Measurements from ENCODE around the gene PRKAG1. TPM values are rescaled to one million over a fixed set of nuclear protein-coding genes. Genes with fewer than 3 reads are reported as not detected.

The PRKAG1 gene
- total RNA-seq, 1 experiment from 2014 or later: 41.6 TPM

DNA sequence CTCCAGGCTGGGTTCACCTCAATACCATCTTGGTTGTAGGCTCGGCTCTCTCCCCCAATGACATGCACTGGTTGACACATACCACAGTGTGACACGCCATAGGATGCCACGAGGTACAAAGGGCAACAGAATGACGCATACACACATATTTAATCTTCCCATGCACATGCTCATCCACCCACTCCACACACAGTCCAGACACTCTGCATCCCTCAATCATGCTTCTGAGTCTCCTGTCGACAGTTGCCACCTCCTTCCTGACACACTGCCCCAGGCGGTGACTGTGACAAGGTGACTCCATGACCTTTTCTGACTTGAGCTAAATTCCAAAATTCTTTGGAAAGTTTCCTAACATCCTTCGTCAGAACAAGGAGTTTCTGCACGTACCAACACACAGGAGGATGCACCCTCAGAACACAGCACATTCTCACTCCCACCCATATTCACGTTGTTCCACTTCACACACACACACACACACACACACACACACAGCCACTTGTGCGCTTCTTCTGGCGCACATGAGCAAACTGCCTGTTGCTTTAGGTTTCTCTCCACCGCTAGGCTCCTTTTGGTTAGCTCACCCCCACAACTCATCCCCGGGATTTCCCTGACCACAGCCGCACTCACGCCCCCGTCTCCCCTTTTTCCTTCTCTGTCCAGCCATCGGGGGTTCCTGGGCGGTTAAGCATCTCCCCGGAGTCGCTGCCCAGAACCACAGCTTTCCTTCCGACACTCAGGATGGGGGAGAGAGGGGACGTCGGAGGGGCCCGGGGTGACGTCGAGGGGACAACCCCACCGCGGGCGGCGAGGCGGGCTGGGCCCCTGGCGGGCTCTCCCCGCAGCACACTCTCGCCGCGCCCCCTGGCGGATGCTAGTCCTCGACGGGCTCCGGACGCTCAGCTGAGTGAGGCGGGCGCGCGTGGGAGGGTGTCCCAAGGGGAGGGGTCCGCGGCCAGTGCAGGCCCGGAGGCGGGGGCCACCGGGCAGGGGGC lies 41.0 kb downstream of the PRKAG1 start (continued):
- TF ChIP-seq, protein P1, sequence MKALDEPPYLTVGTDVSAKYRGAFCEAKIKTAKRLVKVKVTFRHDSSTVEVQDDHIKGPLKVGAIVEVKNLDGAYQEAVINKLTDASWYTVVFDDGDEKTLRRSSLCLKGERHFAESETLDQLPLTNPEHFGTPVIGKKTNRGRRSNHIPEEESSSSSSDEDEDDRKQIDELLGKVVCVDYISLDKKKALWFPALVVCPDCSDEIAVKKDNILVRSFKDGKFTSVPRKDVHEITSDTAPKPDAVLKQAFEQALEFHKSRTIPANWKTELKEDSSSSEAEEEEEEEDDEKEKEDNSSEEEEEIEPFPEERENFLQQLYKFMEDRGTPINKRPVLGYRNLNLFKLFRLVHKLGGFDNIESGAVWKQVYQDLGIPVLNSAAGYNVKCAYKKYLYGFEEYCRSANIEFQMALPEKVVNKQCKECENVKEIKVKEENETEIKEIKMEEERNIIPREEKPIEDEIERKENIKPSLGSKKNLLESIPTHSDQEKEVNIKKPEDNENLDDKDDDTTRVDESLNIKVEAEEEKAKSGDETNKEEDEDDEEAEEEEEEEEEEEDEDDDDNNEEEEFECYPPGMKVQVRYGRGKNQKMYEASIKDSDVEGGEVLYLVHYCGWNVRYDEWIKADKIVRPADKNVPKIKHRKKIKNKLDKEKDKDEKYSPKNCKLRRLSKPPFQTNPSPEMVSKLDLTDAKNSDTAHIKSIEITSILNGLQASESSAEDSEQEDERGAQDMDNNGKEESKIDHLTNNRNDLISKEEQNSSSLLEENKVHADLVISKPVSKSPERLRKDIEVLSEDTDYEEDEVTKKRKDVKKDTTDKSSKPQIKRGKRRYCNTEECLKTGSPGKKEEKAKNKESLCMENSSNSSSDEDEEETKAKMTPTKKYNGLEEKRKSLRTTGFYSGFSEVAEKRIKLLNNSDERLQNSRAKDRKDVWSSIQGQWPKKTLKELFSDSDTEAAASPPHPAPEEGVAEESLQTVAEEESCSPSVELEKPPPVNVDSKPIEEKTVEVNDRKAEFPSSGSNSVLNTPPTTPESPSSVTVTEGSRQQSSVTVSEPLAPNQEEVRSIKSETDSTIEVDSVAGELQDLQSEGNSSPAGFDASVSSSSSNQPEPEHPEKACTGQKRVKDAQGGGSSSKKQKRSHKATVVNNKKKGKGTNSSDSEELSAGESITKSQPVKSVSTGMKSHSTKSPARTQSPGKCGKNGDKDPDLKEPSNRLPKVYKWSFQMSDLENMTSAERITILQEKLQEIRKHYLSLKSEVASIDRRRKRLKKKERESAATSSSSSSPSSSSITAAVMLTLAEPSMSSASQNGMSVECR (CRISPR knock-in tag; IDR thresholded peaks at IDR 0.05; ENCODE audit: borderline replicate concordance): no peak
- TF ChIP-seq, protein P2, sequence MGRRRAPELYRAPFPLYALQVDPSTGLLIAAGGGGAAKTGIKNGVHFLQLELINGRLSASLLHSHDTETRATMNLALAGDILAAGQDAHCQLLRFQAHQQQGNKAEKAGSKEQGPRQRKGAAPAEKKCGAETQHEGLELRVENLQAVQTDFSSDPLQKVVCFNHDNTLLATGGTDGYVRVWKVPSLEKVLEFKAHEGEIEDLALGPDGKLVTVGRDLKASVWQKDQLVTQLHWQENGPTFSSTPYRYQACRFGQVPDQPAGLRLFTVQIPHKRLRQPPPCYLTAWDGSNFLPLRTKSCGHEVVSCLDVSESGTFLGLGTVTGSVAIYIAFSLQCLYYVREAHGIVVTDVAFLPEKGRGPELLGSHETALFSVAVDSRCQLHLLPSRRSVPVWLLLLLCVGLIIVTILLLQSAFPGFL (CRISPR knock-in tag; IDR thresholded peaks at IDR 0.05; ENCODE audit: borderline replicate concordance): no peak
- TF ChIP-seq FOXP1 (CRISPR knock-in tag; IDR thresholded peaks at IDR 0.05; ENCODE audit: borderline replicate concordance) (no peak), AFF4 (CRISPR knock-in tag; IDR thresholded peaks at IDR 0.05; ENCODE audit: borderline replicate concordance) (no peak), SMAD4 (CRISPR knock-in tag; IDR thresholded peaks at IDR 0.05) (no peak), ETV6 (CRISPR knock-in tag; IDR thresholded peaks at IDR 0.05) (0 out of 2 replicates have a peak, but pooled peaks have one; percentile 32), ZBTB21 (CRISPR knock-in tag; IDR thresholded peaks at IDR 0.05; ENCODE audit: borderline replicate concordance) (no peak)

DNA sequence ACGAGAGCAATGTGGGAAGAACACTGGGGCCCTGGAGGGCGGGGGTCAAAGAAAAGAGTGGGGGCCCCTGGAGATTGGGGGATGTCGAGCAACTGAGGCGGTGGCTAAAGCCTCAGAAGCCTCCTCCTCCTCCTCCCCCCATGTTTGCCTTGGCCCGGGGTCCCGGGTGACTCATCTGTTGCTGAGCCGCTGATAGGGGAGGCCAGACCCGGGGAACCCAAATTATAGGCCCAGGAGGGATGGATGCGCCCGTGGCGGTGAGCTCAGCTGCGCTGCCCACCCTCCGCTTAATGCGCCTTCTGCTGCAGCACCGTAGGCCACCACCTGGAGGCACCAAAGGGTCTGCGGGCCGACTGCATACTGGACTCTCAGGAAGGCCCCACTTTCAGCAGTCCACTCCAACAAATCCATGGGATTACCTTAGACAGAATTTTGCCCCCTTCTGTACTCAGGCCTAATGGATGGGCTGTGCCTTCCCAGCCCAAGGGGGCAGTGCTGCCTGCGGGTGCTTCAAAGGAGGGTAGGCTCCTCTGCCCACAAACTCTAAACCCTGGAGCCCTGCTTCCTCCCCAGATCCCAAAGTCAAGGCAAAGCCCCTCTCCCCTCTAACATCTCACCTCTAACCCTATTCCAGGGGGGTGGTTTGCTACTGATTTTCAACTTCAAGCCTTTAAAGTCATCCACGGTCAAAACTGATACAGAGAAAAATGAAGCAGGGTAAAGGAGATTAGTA lies 44.5 kb downstream of the PRKAG1 start:
- Mint-ChIP-seq H3K36me3 (no peaks in the 10 kb centered on the region), H3K27me3 (ENCODE audit: low read depth) (peaks cover 100% of the 10 kb centered on the region), H3K9me3 (no peaks in the 10 kb centered on the region), H3K4me1 (peaks cover 33% of the 10 kb centered on the region), H3K27ac (no peak overlapping the region), H3K4me3 (no peak overlapping the region)
- peak; percentile 82 for DNase-seq (ENCODE audit: low spot score)
- POLR2A ChIA-PET: interaction anchor here (1.0 kb wide), 1 partner anchor 17 kb away, joined by 4 read pairs; the partner anchor contains the start of gene ARF3
- CTCF ChIA-PET: interaction anchor here (0.6 to 11.0 kb wide), 18 partner anchors 7 to 368 kb away, joined by 3 to 164 read pairs (median 5); partner anchors contain the start of genes ARF3, DDN, DDX23 and FKBP11
- peak; percentile 58 for ATAC-seq
- TF ChIP-seq, protein P3, sequence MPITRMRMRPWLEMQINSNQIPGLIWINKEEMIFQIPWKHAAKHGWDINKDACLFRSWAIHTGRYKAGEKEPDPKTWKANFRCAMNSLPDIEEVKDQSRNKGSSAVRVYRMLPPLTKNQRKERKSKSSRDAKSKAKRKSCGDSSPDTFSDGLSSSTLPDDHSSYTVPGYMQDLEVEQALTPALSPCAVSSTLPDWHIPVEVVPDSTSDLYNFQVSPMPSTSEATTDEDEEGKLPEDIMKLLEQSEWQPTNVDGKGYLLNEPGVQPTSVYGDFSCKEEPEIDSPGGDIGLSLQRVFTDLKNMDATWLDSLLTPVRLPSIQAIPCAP (CRISPR knock-in tag; IDR thresholded peaks at IDR 0.05): no peak
- TF ChIP-seq ZNF671 (CRISPR knock-in tag; IDR thresholded peaks at IDR 0.05) (no peak), CTCF (IDR thresholded peaks at IDR 0.05) (peak; percentile 68)
